ENCODE data around the gene GTF3C5.

DNA sequence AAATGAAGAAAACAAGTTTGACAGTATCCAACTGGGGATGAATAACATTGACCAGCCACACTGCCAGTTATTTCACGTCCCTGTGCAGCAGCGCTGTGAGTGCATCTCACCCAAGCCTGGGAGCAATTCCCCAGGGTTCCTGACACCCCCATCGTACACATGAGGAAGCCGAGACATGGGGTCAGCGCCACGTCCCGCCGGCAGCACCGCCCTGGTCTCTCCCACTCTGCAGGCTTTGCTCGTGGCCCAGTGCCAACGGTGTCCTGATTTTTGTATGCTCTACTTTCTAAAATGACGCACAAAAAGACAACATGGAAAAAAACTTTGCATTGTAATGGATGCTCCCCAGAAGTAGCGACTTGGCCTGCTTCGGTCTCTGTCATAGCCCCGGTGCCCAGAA is 14.3 kb downstream of the GTF3C5 start:
- no peak for TF ChIP-seq ZNF24 (IDR thresholded peaks at IDR 0.05)
- TF ChIP-seq, protein P1, sequence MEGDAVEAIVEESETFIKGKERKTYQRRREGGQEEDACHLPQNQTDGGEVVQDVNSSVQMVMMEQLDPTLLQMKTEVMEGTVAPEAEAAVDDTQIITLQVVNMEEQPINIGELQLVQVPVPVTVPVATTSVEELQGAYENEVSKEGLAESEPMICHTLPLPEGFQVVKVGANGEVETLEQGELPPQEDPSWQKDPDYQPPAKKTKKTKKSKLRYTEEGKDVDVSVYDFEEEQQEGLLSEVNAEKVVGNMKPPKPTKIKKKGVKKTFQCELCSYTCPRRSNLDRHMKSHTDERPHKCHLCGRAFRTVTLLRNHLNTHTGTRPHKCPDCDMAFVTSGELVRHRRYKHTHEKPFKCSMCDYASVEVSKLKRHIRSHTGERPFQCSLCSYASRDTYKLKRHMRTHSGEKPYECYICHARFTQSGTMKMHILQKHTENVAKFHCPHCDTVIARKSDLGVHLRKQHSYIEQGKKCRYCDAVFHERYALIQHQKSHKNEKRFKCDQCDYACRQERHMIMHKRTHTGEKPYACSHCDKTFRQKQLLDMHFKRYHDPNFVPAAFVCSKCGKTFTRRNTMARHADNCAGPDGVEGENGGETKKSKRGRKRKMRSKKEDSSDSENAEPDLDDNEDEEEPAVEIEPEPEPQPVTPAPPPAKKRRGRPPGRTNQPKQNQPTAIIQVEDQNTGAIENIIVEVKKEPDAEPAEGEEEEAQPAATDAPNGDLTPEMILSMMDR (IDR thresholded peaks at IDR 0.05 in 2 of 3, conservative IDR thresholded peaks at IDR 0.05 in 1 of 3; ENCODE audit: control insufficient read depth in 2 of 3, extremely low read depth in 1 of 3, insufficient read depth in 1 of 3, low read depth in 3 of 3, low read length in 3 of 3): no peak
